GM19193 (cell line): ENCODE results near the gene MASP1.

ENCODE experiments used
- POLR2A ChIP-seq: IDR thresholded peaks from 4 replicates; pipeline ENCODE4 v1.6.1; 2011; ENCODE audit not compliant: insufficient read depth, insufficient read length; ENCODE audit errors: extremely low read depth

Gene MASP1

DNA sequence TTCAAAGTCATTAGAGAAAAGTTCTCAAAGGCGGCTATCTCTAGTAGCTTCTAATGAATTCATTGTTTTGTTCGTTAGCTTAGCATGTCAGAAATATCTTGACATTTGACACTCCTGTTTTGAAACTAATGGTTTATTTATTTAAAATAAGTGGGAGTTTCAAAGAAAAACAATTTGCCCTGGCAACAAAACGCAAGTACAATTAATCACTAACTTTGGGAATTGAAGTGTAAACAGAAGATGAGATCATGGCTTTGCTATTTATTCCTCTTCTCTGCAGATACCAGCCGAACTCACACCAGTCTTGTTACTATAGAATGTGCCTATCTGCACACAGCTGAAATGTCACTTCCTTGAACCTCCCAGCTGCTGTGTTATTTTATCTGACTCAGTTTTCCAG lies 27.5 kb downstream of the MASP1 start:
- TF ChIP-seq POLR2A, result no peak

- TF ChIP-seq POLR2A, result no peak
These were observed 28.3 kb downstream of the MASP1 start for GRCh38 chr3:187263270-187263669.

- TF ChIP-seq POLR2A, result no peak
These were observed 29.2 kb downstream of the MASP1 start for GRCh38 chr3:187262360-187262759.

GRCh38 chr3:187261541-187261969 lies 30.0 kb downstream of the MASP1 start:
- no peak for TF ChIP-seq POLR2A

DNA sequence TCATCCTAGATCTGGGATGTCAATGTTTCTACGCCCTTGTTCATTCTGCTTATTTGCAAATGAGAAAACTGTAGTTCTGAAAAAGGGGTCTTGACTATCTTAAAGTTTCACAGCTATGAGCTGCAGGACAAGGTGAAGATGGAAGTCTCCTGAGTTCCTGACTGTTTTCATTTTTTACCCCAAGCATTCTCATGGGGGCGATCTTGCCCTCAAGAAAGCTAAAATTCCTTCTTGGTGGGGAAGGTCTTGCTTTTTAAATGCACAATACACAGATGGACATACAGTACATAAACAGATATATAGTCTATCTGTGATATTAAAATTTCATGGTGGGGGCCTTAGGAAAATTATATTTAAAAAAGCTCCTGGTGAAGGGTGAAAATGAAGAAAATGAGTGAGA lies 32.4 kb downstream of the MASP1 start:
- TF ChIP-seq POLR2A, result no peak

- TF ChIP-seq POLR2A, result no peak
These were observed 33.4 kb downstream of the MASP1 start for GRCh38 chr3:187257992-187258692.

DNA sequence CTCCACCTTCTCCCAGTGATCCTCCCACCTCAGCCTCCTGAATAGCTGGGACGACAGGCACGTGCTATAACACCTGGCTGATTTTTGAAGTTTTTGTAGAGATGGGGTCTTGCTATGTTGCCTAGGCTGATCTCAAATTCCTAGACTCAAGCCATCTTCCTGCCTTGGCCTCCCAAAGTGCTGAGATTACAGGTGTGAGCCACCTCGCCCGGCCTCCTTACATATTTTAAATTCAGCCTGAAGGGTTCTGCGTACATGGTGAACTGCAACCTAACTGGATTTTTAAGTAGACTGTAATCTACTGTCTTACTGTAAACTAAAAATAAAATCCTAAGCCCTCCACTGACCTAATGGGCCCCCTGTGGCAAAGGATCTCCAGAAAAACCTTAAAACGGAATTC lies 34.1 kb downstream of the MASP1 start:
- no peak for TF ChIP-seq POLR2A

- no peak for TF ChIP-seq POLR2A
These were observed 35.4 kb downstream of the MASP1 start for GRCh38 chr3:187256051-187256616.

DNA sequence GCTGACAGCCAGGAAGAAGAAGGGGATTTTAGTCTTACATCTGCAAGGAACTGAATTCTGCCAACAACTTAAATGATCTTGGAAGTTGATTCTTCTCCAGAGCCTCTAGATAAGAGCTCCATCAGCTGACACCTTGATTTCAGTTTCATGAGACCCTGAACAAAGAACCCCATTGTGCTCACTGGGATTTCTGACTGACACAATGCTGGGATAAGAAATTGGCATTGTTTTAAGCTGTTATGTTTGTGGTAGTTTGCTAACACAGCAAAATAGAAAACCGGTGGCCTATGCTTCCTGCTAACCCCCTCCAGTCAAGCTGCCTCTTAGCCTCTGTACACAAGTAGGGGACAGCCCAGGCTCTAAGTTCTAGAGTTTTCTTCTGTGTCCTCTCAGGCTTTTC lies 36.2 kb downstream of the MASP1 start:
- TF ChIP-seq POLR2A, result no peak

DNA sequence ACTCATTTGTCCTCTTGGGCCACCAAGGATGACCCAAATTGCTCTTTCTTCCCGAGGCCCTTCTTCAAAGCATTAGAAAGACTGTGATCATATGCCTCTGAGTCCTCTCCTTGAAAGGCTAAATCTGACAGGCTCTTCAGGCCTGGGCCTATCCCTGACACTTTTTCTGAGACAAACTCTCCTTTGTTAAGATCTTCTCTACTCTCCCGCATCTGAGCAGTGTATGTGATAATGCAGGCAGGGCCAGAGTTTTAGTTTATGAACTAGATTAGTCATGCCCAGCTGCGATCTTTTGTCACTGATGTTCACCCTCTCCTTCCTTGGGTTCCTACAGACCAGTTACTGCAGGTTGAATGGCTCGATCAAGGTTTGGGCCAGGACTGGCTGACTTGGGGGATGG lies 39.2 kb downstream of the MASP1 start:
- TF ChIP-seq POLR2A, result no peak

DNA sequence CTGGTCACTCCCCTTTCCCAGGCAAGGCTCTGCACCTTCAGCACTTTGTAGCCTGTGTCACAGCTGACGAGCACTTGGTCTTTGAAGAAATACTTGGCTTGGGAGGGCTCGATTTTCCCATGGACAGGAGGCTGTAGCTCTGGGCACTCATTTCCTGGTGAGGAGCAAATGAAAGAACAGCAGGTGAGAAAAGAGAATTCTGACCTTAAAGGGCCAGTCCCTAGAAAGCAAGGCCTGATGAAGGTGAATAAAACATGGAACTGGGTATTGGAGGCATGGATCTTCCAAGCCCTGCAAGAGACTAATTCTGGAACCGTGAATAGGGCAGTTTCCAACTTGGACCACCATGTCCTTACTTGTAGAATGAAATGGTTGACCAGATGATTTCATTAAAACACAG lies 39.9 kb downstream of the MASP1 start:
- TF ChIP-seq POLR2A, result no peak

GRCh38 chr3:187247398-187247797 lies 44.1 kb downstream of the MASP1 start:
- no peak for TF ChIP-seq POLR2A

GRCh38 chr3:187243933-187244524 lies 47.5 kb downstream of the MASP1 start:
- TF ChIP-seq POLR2A, result no peak

GRCh38 chr3:187242900-187243299 lies 48.6 kb downstream of the MASP1 start:
- TF ChIP-seq POLR2A, result no peak

GRCh38 chr3:187242435-187242834 lies 49.1 kb downstream of the MASP1 start:
- TF ChIP-seq POLR2A, result no peak

GRCh38 chr3:187238239-187238638 lies 53.3 kb downstream of the MASP1 start:
- no peak for TF ChIP-seq POLR2A
